ENCODE measurements around the gene SLC2A13.
"Not testable (repeated sequence)": the region's sequence is repeated elsewhere in the genome, so short reads cannot be mapped to it uniquely, and the experiment has no call there.

The SLC2A13 gene

GRCh38 chr12:39755478-39755877 lies 350.4 kb downstream of the SLC2A13 start:
- DNase-seq (ENCODE audit: low read depth in 2 of 2), result no peak

GRCh38 chr12:39752482-39753137 lies 353.3 kb downstream of the SLC2A13 start:
- no peak for DNase-seq (ENCODE audit: low read depth in 2 of 2)

- not testable (repeated sequence) for DNase-seq (ENCODE audit: low read depth in 2 of 2)
Observed at GRCh38 chr12:39746151-39746550, 359.7 kb downstream of the SLC2A13 start.

- DNase-seq (ENCODE audit: low read depth in 2 of 2), result no peak
Observed at GRCh38 chr12:39743655-39744054, 362.2 kb downstream of the SLC2A13 start.

- DNase-seq (ENCODE audit: low read depth in 2 of 2), result no peak
Observed at GRCh38 chr12:39736406-39736805, 369.5 kb downstream of the SLC2A13 start.

GRCh38 chr12:39723831-39724230 lies 382.1 kb downstream of the SLC2A13 start:
- no peak for DNase-seq (ENCODE audit: low read depth in 2 of 2)

- DNase-seq (ENCODE audit: low read depth in 2 of 2), result no peak
Observed at GRCh38 chr12:39722504-39722903, 383.4 kb downstream of the SLC2A13 start.

- DNase-seq (ENCODE audit: low read depth in 2 of 2), result no peak
Observed at GRCh38 chr12:39713552-39713951, 392.3 kb downstream of the SLC2A13 start.

- DNase-seq (ENCODE audit: low read depth in 2 of 2), result no peak
Observed at GRCh38 chr12:39712334-39712733, 393.5 kb downstream of the SLC2A13 start.

Data from stimulated activated CD8-positive, alpha-beta memory T cell treated with anti-CD3 and anti-CD28 coated beads, Interleukin-7, amount 100 ng/mL, for 1 hour (primary cell).